HG02884 (cell line): Measurements from ENCODE around the gene TCF23.
"Not testable (repeated sequence)": the region's sequence is repeated elsewhere in the genome, so short reads cannot be mapped to it uniquely, and the experiment has no call there.

Source experiments
- ATAC-seq: cut with Tn5 transposase; IDR thresholded peaks from one replicate; pipeline ENCODE4 v1.9.1; 2021; ENCODE audit warnings: mild to moderate bottlenecking, moderate library complexity; ENCODE audit not compliant: unreplicated experiment

The TCF23 gene

GRCh38 chr2:27184115-27184514 is 35.3 kb downstream of the TCF23 start:
- no peak for ATAC-seq

- no peak for ATAC-seq
Measured at GRCh38 chr2:27185331-27186026, 36.7 kb downstream of the TCF23 start.

GRCh38 chr2:27186613-27187345 is 38.0 kb downstream of the TCF23 start:
- no peak for ATAC-seq

GRCh38 chr2:27189989-27190388 is 41.2 kb downstream of the TCF23 start:
- no peak for ATAC-seq

- ATAC-seq = no peak
Measured at GRCh38 chr2:27191070-27191829, 42.4 kb downstream of the TCF23 start.

GRCh38 chr2:27194538-27195354 is 45.9 kb downstream of the TCF23 start:
- ATAC-seq = no peak

GRCh38 chr2:27195799-27196198 is 47.0 kb downstream of the TCF23 start:
- not testable (repeated sequence) for ATAC-seq

GRCh38 chr2:27198068-27198467 is 49.3 kb downstream of the TCF23 start:
- ATAC-seq = not testable (repeated sequence)

GRCh38 chr2:27198627-27199026 is 49.8 kb downstream of the TCF23 start:
- no peak for ATAC-seq

- no peak for ATAC-seq
Measured at GRCh38 chr2:27199241-27199640, 50.4 kb downstream of the TCF23 start.

- no peak for ATAC-seq
Measured at GRCh38 chr2:27201675-27202074, 52.9 kb downstream of the TCF23 start.

GRCh38 chr2:27202854-27203253 is 54.0 kb downstream of the TCF23 start:
- no peak for ATAC-seq

GRCh38 chr2:27203741-27204140 is 54.9 kb downstream of the TCF23 start:
- ATAC-seq = no peak

GRCh38 chr2:27204566-27204965 is 55.8 kb downstream of the TCF23 start:
- no peak for ATAC-seq

GRCh38 chr2:27205206-27205605 is 56.4 kb downstream of the TCF23 start:
- ATAC-seq = no peak

GRCh38 chr2:27206346-27206745 is 57.5 kb downstream of the TCF23 start:
- ATAC-seq = no peak
